ENCODE results near the gene DUSP12.

DNA sequence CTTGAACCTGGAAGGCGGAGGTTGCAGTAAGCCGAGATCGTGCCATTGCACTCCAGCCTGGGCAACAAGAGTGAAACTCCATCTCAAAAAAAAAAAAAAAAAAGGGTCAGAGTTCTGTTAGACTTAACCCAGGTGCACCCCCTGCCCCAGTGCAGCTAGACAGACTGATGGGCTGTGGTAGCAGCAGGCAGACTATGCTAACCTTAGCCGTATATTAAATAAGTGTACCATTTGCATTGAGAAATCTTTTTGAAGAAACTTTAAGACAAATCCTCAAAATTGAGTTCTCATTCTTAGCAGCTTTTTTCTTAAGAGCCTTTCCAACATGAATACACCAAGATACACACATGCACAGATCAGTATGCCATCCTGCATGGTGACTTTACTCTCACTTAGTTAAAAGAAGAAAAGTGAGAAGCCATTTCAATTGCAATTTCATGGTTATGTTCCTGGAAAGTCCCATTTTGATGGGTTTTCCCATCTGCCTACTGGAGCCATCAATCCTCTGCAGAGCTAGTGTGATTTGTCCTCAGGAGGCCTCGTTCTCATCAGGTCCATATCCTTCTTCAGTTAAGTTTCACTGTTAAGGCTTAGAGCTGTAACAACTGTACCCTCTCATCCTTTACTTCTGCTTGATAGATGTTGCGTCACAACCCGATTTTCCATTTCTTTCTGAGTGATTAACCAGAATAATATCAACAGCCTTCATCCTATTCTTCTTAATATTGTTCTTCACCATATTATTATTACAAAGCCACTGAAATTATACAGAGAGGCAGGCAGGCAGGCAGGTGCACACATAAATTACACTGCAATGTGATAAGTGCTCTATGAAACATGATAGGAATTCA is 21.0 kb upstream of the DUSP12 start:
- TF ChIP-seq JUNB (IDR thresholded peaks at IDR 0.05; ENCODE audit: unreplicated experiment), result no peak
- TF ChIP-seq, protein P1, sequence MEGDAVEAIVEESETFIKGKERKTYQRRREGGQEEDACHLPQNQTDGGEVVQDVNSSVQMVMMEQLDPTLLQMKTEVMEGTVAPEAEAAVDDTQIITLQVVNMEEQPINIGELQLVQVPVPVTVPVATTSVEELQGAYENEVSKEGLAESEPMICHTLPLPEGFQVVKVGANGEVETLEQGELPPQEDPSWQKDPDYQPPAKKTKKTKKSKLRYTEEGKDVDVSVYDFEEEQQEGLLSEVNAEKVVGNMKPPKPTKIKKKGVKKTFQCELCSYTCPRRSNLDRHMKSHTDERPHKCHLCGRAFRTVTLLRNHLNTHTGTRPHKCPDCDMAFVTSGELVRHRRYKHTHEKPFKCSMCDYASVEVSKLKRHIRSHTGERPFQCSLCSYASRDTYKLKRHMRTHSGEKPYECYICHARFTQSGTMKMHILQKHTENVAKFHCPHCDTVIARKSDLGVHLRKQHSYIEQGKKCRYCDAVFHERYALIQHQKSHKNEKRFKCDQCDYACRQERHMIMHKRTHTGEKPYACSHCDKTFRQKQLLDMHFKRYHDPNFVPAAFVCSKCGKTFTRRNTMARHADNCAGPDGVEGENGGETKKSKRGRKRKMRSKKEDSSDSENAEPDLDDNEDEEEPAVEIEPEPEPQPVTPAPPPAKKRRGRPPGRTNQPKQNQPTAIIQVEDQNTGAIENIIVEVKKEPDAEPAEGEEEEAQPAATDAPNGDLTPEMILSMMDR (conservative IDR thresholded peaks at IDR 0.05; ENCODE audit: low read depth in 2 of 2), result no peak
- TF ChIP-seq POLR2AphosphoS5 (IDR thresholded peaks at IDR 0.05; ENCODE audit: low read depth), result no peak
- no peak for TF ChIP-seq EZH2phosphoT487 (IDR thresholded peaks at IDR 0.05; ENCODE audit: unreplicated experiment)
- no peak for TF ChIP-seq EZH2 (IDR thresholded peaks at IDR 0.05; ENCODE audit: low read depth, unreplicated experiment)
- TF ChIP-seq STAT1 (IDR thresholded peaks at IDR 0.05; ENCODE audit: unreplicated experiment), result no peak
- TF ChIP-seq, protein P2, sequence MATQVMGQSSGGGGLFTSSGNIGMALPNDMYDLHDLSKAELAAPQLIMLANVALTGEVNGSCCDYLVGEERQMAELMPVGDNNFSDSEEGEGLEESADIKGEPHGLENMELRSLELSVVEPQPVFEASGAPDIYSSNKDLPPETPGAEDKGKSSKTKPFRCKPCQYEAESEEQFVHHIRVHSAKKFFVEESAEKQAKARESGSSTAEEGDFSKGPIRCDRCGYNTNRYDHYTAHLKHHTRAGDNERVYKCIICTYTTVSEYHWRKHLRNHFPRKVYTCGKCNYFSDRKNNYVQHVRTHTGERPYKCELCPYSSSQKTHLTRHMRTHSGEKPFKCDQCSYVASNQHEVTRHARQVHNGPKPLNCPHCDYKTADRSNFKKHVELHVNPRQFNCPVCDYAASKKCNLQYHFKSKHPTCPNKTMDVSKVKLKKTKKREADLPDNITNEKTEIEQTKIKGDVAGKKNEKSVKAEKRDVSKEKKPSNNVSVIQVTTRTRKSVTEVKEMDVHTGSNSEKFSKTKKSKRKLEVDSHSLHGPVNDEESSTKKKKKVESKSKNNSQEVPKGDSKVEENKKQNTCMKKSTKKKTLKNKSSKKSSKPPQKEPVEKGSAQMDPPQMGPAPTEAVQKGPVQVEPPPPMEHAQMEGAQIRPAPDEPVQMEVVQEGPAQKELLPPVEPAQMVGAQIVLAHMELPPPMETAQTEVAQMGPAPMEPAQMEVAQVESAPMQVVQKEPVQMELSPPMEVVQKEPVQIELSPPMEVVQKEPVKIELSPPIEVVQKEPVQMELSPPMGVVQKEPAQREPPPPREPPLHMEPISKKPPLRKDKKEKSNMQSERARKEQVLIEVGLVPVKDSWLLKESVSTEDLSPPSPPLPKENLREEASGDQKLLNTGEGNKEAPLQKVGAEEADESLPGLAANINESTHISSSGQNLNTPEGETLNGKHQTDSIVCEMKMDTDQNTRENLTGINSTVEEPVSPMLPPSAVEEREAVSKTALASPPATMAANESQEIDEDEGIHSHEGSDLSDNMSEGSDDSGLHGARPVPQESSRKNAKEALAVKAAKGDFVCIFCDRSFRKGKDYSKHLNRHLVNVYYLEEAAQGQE (IDR thresholded peaks at IDR 0.05; ENCODE audit: unreplicated experiment), result no peak
- TF ChIP-seq, protein P3, sequence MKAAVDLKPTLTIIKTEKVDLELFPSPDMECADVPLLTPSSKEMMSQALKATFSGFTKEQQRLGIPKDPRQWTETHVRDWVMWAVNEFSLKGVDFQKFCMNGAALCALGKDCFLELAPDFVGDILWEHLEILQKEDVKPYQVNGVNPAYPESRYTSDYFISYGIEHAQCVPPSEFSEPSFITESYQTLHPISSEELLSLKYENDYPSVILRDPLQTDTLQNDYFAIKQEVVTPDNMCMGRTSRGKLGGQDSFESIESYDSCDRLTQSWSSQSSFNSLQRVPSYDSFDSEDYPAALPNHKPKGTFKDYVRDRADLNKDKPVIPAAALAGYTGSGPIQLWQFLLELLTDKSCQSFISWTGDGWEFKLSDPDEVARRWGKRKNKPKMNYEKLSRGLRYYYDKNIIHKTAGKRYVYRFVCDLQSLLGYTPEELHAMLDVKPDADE (IDR thresholded peaks at IDR 0.05), result no peak
- no peak for TF ChIP-seq CREB1 (CRISPR knock-in tag; IDR thresholded peaks at IDR 0.05; ENCODE audit: low read depth)

Data from GM23338 (cell line).